GM12878 (cell line): ENCODE measurements around the gene GAP43. TPM values are rescaled to one million over a fixed set of nuclear protein-coding genes. Genes with fewer than 3 reads are reported as not detected.

Experiments
- ATAC-seq: fragments of 200-7000 bp; cut with Tn5 transposase; 3 replicates; pipeline ENCODE4 v1.9.1; 2020; ENCODE audit warnings: mild to moderate bottlenecking, moderate library complexity
- BruUV-seq: library from RNA; stranded (reverse); fragments of 400-500 nt; replicated peaks from 2 replicates; lab custom pipeline; 2021; lab: Mats Ljungman, UMichigan
- CTCF ChIA-PET: fragments of 300-600 bp; sonication (Branson Sonifier 250); formaldehyde crosslinking; extraction: SDS; loops from one replicate; lab custom pipeline; 2021; ENCODE audit warnings: inconsistent platforms; lab: Yijun Ruan, JAX
- POLR2A ChIA-PET: fragments of 350-600 bp; formaldehyde crosslinking; extraction: SDS; loops from one replicate; lab custom pipeline; 2021; ENCODE audit warnings: inconsistent platforms; lab: Charles Lee
- RAD21 ChIA-PET: fragments of 300-600 bp; sonication (Branson Sonifier 250); formaldehyde crosslinking; loops from one replicate; lab custom pipeline; 2023; ENCODE audit warnings: antibody characterized with exemption; ENCODE audit not compliant: unreplicated experiment; lab: Charles Lee
- SMC1A ChIA-PET: fragments of 300-600 bp; sonication (Branson Sonifier 250); formaldehyde crosslinking; loops from one replicate; lab custom pipeline; 2023; ENCODE audit not compliant: unreplicated experiment, uncharacterized antibody; lab: Charles Lee
- DNase-seq: peaks from one replicate; pipeline ENCODE4 v3.0.0-alpha.2; 2011; ENCODE audit warnings: low read depth, low spot score
- FAIRE-seq: peaks from 3 replicates; lab custom pipeline; 2011; peaks lifted over from hg19 to GRCh38; lab: Jason Lieb, UNC
- H2AFZ ChIP-seq: 2 replicates; pipeline ENCODE4 v1.6.0; 2011; ENCODE audit warnings: low read depth, low read length, control low read depth; ENCODE audit not compliant: control insufficient read depth
- H3K27ac ChIP-seq: 2 replicates; pipeline ENCODE4 v1.5.1; 2011; ENCODE audit warnings: control low read depth; ENCODE audit not compliant: control insufficient read depth, insufficient read depth
- H3K27me3 ChIP-seq, 2 experiments: replicated peaks in 1 of 2; 2 replicates each; pipeline versions ENCODE4 v1.6.0 to v1.6.1; 2011; ENCODE audit warnings: low read length in 1 of 2; ENCODE audit not compliant: control insufficient read depth in 2 of 2, insufficient read depth in 2 of 2
- H3K36me3 ChIP-seq, 2 experiments: 2 replicates each; pipeline ENCODE4 v1.5.1; 2011; ENCODE audit warnings: low read length in 1 of 2; ENCODE audit not compliant: control insufficient read depth in 2 of 2, insufficient read depth in 2 of 2
- H3K4me1 ChIP-seq: 2 replicates; pipeline ENCODE4 v1.6.1; 2011; ENCODE audit warnings: mild to moderate bottlenecking, low read length, moderate library complexity, mixed read lengths; ENCODE audit not compliant: control insufficient read depth, insufficient read depth
- H3K4me2 ChIP-seq: 2 replicates; pipeline ENCODE4 v1.6.0; 2011; ENCODE audit warnings: control low read depth; ENCODE audit not compliant: control insufficient read depth, insufficient read depth
- H3K4me3 ChIP-seq: fragments of 200-600 bp; sonication (generic); 2 replicates; pipeline ENCODE4 v1.5.1; 2016
- H3K79me2 ChIP-seq: 2 replicates; pipeline ENCODE4 v1.6.0; 2011; ENCODE audit warnings: low read length; ENCODE audit not compliant: control insufficient read depth, insufficient read depth
- H3K9ac ChIP-seq: 2 replicates; pipeline ENCODE4 v1.8.0; 2011; ENCODE audit warnings: low read length, control low read depth, mixed read lengths; ENCODE audit not compliant: control insufficient read depth, insufficient read depth
- H3K9me3 ChIP-seq: replicated peaks from 3 replicates; pipeline ENCODE4 v1.5.1; 2011; ENCODE audit warnings: mild to moderate bottlenecking, low read length; ENCODE audit not compliant: control insufficient read depth, insufficient read depth
- H4K20me1 ChIP-seq: 2 replicates; pipeline ENCODE4 v1.6.0; 2011; ENCODE audit not compliant: control insufficient read depth, insufficient read depth
- BRCA1 ChIP-seq: IDR thresholded peaks from 2 replicates; pipeline ENCODE4 v1.6.1; 2011; ENCODE audit warnings: low read depth, low read length, improper control_type of control experiment
- CBX3 ChIP-seq: fragments of 200-600 bp; sonication (generic); IDR thresholded peaks from 2 replicates; pipeline ENCODE4 v1.6.1; 2016; ENCODE audit warnings: low read depth, borderline replicate concordance
- GATAD2B ChIP-seq: fragments of 450-650 bp; conservative IDR thresholded peaks from 2 replicates; pipeline ENCODE4 v1.6.1; 2017; ENCODE audit warnings: low read depth, mild to moderate bottlenecking, moderate library complexity
- JUNB ChIP-seq: IDR thresholded peaks from 2 replicates; pipeline ENCODE4 v1.6.1; 2016; ENCODE audit warnings: antibody characterized with exemption, mild to moderate bottlenecking
- MYB ChIP-seq: fragments of 150-350 bp; IDR thresholded peaks from 2 replicates; pipeline ENCODE4 v1.6.1; 2014; ENCODE audit warnings: mild to moderate bottlenecking, low read depth, low read length, borderline replicate concordance
- SMAD5 ChIP-seq: IDR thresholded peaks from 2 replicates; pipeline ENCODE4 v1.6.1; 2016; ENCODE audit warnings: antibody characterized with exemption, low read depth
- SPI1 ChIP-seq: IDR thresholded peaks from 2 replicates; pipeline ENCODE4 v1.6.1; 2011; ENCODE audit warnings: low read depth, mild to moderate bottlenecking, low read length, moderate library complexity, borderline replicate concordance; ENCODE audit not compliant: insufficient read depth
- SREBF1 ChIP-seq: IDR thresholded peaks from 2 replicates; pipeline ENCODE4 v1.6.1; 2012; ENCODE audit warnings: mild to moderate bottlenecking, low read length
- ZNF207 ChIP-seq: fragments of 450-650 bp; IDR thresholded peaks from 2 replicates; pipeline ENCODE4 v1.6.1; 2014; ENCODE audit warnings: antibody characterized with exemption, mild to moderate bottlenecking, borderline replicate concordance
- WGBS: methylation state at CpG from one replicate; pipeline ENCODE4 v1.1.6; 2016; ENCODE audit warnings: low lambda C conversion rate; ENCODE audit not compliant: insufficient replicate concordance, insufficient coverage; ENCODE audit errors: missing lambda C conversion rate; 5-methylcytosine and 5-hydroxymethylcytosine counted together
- in situ Hi-C: fragments of 300-500 bp; cut with MboI; formaldehyde crosslinking; loops from 9 replicates; pipeline ENCODE4 v1.14.3; 2018; ENCODE audit warnings: mixed read lengths
- intact Hi-C: fragments of 100-400 bp; cut with micrococcal nuclease; formaldehyde crosslinking; loops from one replicate; pipeline ENCODE4 v1.14.2; 2022; ENCODE audit not compliant: unreplicated experiment
- polyA plus RNA-seq, 11 experiments: library from polyadenylated mRNA; depleted of rRNA in 4 of 11; unstranded in 6 of 11; stranded (reverse) in 5 of 11; fragments of >200 nt; fragmentation: Nextera tagmentation in 4 of 11; fragmentation: Illumina TruSeq in 1 of 11; extraction: Ambion mirVana in 4 of 11; extraction: Trizol in 1 of 11; gene quantifications; 1 replicate in 1 of 11; 2 replicates in 10 of 11; pipeline versions ENCODE4 v1.2.1 to v1.2.3, GENCODE V29; 2011 to 2016; ENCODE audit warnings: inconsistent platforms in 2 of 11, missing spikeins in 2 of 11, low read depth in 1 of 11
- total RNA-seq, 4 experiments: library from RNA; depleted of rRNA in 3 of 4; stranded (reverse); fragments of >200 nt in 3 of 4; fragmentation: Illumina TruSeq in 1 of 4; extraction: Trizol in 1 of 4; gene quantifications; 2 replicates each; pipeline versions ENCODE4 v1.2.1 to v1.2.3, GENCODE V29; 2013 to 2021
- TF ChIP-seq, protein P1 (sequence below): fragments of 450-650 bp; IDR thresholded peaks from 2 replicates; pipeline ENCODE4 v1.6.1; 2017; ENCODE audit warnings: mild to moderate bottlenecking
- TF ChIP-seq, protein P2 (sequence below): IDR thresholded peaks from 2 replicates; pipeline ENCODE4 v1.6.1; 2011; ENCODE audit warnings: low read depth, low read length, improper control_type of control experiment, borderline replicate concordance
- TF ChIP-seq, protein P3 (sequence below): IDR thresholded peaks from 2 replicates; pipeline ENCODE4 v1.6.1; 2011; ENCODE audit warnings: low read depth, mild to moderate bottlenecking, low read length, moderate library complexity, borderline replicate concordance; ENCODE audit errors: extremely low read depth

Gene GAP43
- total and polyA plus RNA-seq, 10 of the 15 experiments (the other 5 are each of a cell fraction or from before 2014, with no cell fraction given), result 0.06 to 0.16 TPM; not detected in 8

DNA sequence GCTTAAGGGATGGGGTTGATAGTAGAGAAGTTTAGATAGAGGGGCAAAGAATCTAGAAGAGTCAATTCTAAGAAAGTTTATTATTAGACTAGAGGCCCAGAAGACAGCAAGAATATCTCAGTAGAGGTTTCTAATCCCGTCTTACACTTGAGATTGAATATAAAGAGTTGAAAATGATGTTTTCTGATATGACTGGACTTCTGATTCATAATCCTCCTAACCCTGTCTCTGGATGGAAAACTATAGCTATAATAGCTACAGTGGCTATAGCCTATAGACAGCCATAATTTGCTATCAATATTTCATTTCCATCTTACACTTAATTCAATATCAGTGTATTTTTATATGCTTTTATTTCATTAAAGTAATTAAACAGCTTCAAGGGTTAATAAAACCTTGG, 60.0 kb downstream of the GAP43 start:
- in situ Hi-C loops, result no loop called here
- TF ChIP-seq MYB (no peak), JUNB (peak; percentile 11; the same call in 1 of the 2 replicates)
- TF ChIP-seq, all 136 proteins: peak for 1
- no TSS peak for BruUV-seq

DNA sequence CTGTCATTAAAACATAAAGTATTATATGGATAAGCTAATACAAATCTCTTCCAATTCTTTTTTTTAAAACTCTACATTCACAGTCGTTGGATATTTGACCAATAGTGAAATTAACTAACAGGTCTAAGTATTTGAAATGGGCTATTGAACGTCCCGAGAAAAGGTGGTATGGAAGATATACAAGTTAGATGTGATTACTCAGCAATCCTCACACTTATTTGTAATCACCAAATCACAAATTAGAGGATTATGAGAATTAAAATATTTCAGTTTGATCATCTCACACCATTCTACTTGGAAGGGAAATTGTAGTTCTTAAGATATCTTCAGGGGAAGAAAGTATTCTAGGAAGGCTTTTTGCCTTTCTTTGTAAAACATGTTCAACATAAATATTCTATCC, 60.5 kb downstream of the GAP43 start:
- H3K9me3 ChIP-seq, result no peaks in the 10 kb centered on the region
- SMC1A ChIA-PET, result no interaction called here
- no peak overlapping the region for H3K4me3 ChIP-seq
- H3K27me3 ChIP-seq, result no peaks in the 10 kb centered on the region; a peak in 1 of 4 replicates
- RAD21 ChIA-PET, result no interaction called here
- intact Hi-C loops, result no loop called here
- no peak for DNase-seq
- no peaks in the 10 kb centered on the region for H3K36me3 ChIP-seq
- BruUV-seq, result no TSS peak
- no peak for ATAC-seq
- no peaks in the 10 kb centered on the region for H3K79me2 ChIP-seq
- H3K4me2 ChIP-seq, result no peak overlapping the region
- H4K20me1 ChIP-seq, result no peaks in the 10 kb centered on the region
- no peak overlapping the region for H3K27ac ChIP-seq
- no peak overlapping the region for H3K9ac ChIP-seq
- POLR2A ChIA-PET, result no interaction called here
- no peak for FAIRE-seq
- no peak overlapping the region for H2AFZ ChIP-seq
- H3K4me1 ChIP-seq, result no peaks in the 10 kb centered on the region; the same call in 1 of the 2 replicates
- in situ Hi-C loops, result no loop called here
- 60% methylated on average over 3 of the region's 3 CpGs for WGBS
- CTCF ChIA-PET, result no interaction called here
- TF ChIP-seq SMAD5, result no peak
- TF ChIP-seq, protein P1, sequence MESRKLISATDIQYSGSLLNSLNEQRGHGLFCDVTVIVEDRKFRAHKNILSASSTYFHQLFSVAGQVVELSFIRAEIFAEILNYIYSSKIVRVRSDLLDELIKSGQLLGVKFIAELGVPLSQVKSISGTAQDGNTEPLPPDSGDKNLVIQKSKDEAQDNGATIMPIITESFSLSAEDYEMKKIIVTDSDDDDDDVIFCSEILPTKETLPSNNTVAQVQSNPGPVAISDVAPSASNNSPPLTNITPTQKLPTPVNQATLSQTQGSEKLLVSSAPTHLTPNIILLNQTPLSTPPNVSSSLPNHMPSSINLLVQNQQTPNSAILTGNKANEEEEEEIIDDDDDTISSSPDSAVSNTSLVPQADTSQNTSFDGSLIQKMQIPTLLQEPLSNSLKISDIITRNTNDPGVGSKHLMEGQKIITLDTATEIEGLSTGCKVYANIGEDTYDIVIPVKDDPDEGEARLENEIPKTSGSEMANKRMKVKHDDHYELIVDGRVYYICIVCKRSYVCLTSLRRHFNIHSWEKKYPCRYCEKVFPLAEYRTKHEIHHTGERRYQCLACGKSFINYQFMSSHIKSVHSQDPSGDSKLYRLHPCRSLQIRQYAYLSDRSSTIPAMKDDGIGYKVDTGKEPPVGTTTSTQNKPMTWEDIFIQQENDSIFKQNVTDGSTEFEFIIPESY, result no peak
- TF ChIP-seq GATAD2B, result no peak
- TF ChIP-seq, protein P2, sequence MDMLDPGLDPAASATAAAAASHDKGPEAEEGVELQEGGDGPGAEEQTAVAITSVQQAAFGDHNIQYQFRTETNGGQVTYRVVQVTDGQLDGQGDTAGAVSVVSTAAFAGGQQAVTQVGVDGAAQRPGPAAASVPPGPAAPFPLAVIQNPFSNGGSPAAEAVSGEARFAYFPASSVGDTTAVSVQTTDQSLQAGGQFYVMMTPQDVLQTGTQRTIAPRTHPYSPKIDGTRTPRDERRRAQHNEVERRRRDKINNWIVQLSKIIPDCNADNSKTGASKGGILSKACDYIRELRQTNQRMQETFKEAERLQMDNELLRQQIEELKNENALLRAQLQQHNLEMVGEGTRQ, result no peak
- TF ChIP-seq SREBF1, result no peak
- TF ChIP-seq CBX3, result no peak
- TF ChIP-seq SPI1, result no peak
- no peak for TF ChIP-seq BRCA1
- TF ChIP-seq JUNB, result no peak
- TF ChIP-seq, protein P3, sequence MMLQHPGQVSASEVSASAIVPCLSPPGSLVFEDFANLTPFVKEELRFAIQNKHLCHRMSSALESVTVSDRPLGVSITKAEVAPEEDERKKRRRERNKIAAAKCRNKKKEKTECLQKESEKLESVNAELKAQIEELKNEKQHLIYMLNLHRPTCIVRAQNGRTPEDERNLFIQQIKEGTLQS, result no peak
- no peak for TF ChIP-seq ZNF207

More for the DNA sequence above, 60.0 kb downstream of the GAP43 start:
- POLR2A ChIA-PET, result no interaction called here
- H3K4me1 ChIP-seq, result no peaks in the 10 kb centered on the region; the same call in 1 of the 2 replicates
- DNase-seq (no peak), ATAC-seq (no peak), FAIRE-seq (no peak)
- no peaks in the 10 kb centered on the region; a peak in 1 of 4 replicates for H3K27me3 ChIP-seq
- no peak overlapping the region for H3K4me3 ChIP-seq
- RAD21 ChIA-PET, result no interaction called here
- WGBS, result 0% methylated on average over 1 of the region's 1 CpG
- H2AFZ ChIP-seq, result no peak overlapping the region
- H3K36me3 ChIP-seq, result no peaks in the 10 kb centered on the region
- no peak overlapping the region for H3K9ac ChIP-seq
- H3K4me2 ChIP-seq, result no peak overlapping the region
- H3K9me3 ChIP-seq, result no peaks in the 10 kb centered on the region
- no peaks in the 10 kb centered on the region for H4K20me1 ChIP-seq
- CTCF ChIA-PET, result interaction anchor here (0.5 kb wide), 1 partner anchor 63 kb away, joined by 3 read pairs; no protein-coding TSS in a partner anchor
- intact Hi-C loops, result no loop called here
- SMC1A ChIA-PET, result no interaction called here
- no peak overlapping the region for H3K27ac ChIP-seq
- no peaks in the 10 kb centered on the region for H3K79me2 ChIP-seq
